ENCODE measurements around the gene ZNF783.

GRCh38 chr7:149322737-149323136, 60.7 kb downstream of the ZNF783 start:
- TF ChIP-seq MAX (CRISPR knock-in tag; IDR thresholded peaks at IDR 0.05) (no peak), MNT (conservative IDR thresholded peaks at IDR 0.05) (no peak), FOSL1 (tag; conservative IDR thresholded peaks at IDR 0.05) (no peak), MYNN (IDR thresholded peaks at IDR 0.05) (no peak), MYNN (CRISPR knock-in tag; IDR thresholded peaks at IDR 0.05) (no peak), CREB1 (IDR thresholded peaks at IDR 0.05) (no peak), CREB1 (CRISPR knock-in tag; IDR thresholded peaks at IDR 0.05) (no peak), CTCF (IDR thresholded peaks at IDR 0.05 in 2 of 3, conservative IDR thresholded peaks at IDR 0.05 in 1 of 3; ENCODE audit: insufficient read depth in 2 of 3, low read depth in 1 of 3, low read length in 3 of 3) (no peak), RAD21 (CRISPR knock-in tag; conservative IDR thresholded peaks at IDR 0.05 in 1 of 2, IDR thresholded peaks at IDR 0.05 in 1 of 2) (no peak), KLF16 (IDR thresholded peaks at IDR 0.05) (no peak), ZNF121 (CRISPR knock-in tag; conservative IDR thresholded peaks at IDR 0.05) (no peak), CEBPG (CRISPR knock-in tag; IDR thresholded peaks at IDR 0.05) (no peak), CEBPG (tag; conservative IDR thresholded peaks at IDR 0.05 in 1 of 2, IDR thresholded peaks at IDR 0.05 in 1 of 2) (no peak)
